Testis (tissue), 3 donors: ENCODE measurements around the gene STXBP6. TPM values are rescaled to one million over a fixed set of nuclear protein-coding genes. Genes with fewer than 3 reads are reported as not detected.

Source experiments
- DNase-seq: peaks from one replicate; pipeline ENCODE4 v3.0.0-alpha.2; 2019
- H3K27ac ChIP-seq, 2 donors: fragments of 200-600 bp; sonication (generic); one replicate each; pipeline ENCODE4 v1.5.1; 2019
- H3K27me3 ChIP-seq: fragments of 200-600 bp; sonication (generic); one replicate; pipeline ENCODE4 v1.5.1; 2019
- H3K36me3 ChIP-seq: fragments of 200-600 bp; sonication (generic); one replicate; pipeline ENCODE4 v1.5.1; 2017; ENCODE audit warnings: low read depth; ENCODE audit errors: missing control alignments
- H3K4me1 ChIP-seq: fragments of 200-600 bp; sonication (generic); one replicate; pipeline ENCODE4 v1.5.1; 2019
- H3K4me3 ChIP-seq, 2 donors: fragments of 200-600 bp; sonication (generic); one replicate each; pipeline ENCODE4 v1.5.1; 2017 to 2019
- H3K9me3 ChIP-seq: fragments of 200-600 bp; sonication (generic); one replicate; pipeline ENCODE4 v1.5.1; 2017
- CTCF ChIP-seq, 3 experiments: fragments of 450-650 bp in 2 of 3; fragments of 200-600 bp in 1 of 3; sonication (generic) in 1 of 3; IDR thresholded peaks; one replicate each; pipeline ENCODE4 v1.5.1; 2016 to 2019; ENCODE audit warnings: antibody characterized with exemption in 3 of 3, mild to moderate bottlenecking in 2 of 3, moderate library complexity in 1 of 3
- POLR2A ChIP-seq: fragments of 450-650 bp; IDR thresholded peaks from one replicate; pipeline ENCODE4 v1.6.1; 2017; ENCODE audit warnings: antibody characterized with exemption, mild to moderate bottlenecking, moderate library complexity
- WGBS, 2 donors: methylation state at CpG; one replicate each; pipeline ENCODE4 v1.1.5; 2018; 5-methylcytosine and 5-hydroxymethylcytosine counted together
- intact Hi-C: fragments of 100-400 bp; cut with DNase I; formaldehyde crosslinking; loops from one replicate; pipeline ENCODE4 v1.15.1; 2023; ENCODE audit warnings: low total_unique reads
- polyA plus RNA-seq: library from polyadenylated mRNA; stranded (reverse); fragments of 350-450 nt; fragmentation: Illumina TruSeq; extraction: RNeasy Lipid Tissue Mini Kit (QIAGEN cat#74804); gene quantifications from one replicate; pipeline ENCODE4 v1.2.3, GENCODE V29; 2014; ENCODE audit warnings: low read depth, low replicate concordance; ENCODE audit not compliant: insufficient read depth
- total RNA-seq, 2 donors: library from RNA; depleted of rRNA; stranded (reverse); fragments of >200 nt; gene quantifications; one replicate each; pipeline ENCODE4 v1.2.3, GENCODE V29; 2016

STXBP6 gene
- total and polyA plus RNA-seq, 3 donors from 2014 or later, result 4.7 to 11.3 (median 8.6) TPM

- Histone ChIP-seq H3K4me3 (no peak overlapping the region), H3K4me1 (no peaks in the 10 kb centered on the region), H3K9me3 (no peaks in the 10 kb centered on the region), H3K27ac (no peak overlapping the region), H3K27me3 (no peaks in the 10 kb centered on the region), H3K36me3 (no peaks in the 10 kb centered on the region)
- TF ChIP-seq POLR2A (no peak), CTCF (IDR thresholded peaks at IDR 0.05) (no peak)
- intact Hi-C loops, result no loop called here
- no peak for DNase-seq
- 85 to 89% methylated on average over 4 of the region's 4 CpGs for WGBS, 2 donors
Observed at GRCh38 chr14:24861083-24861630, 188.8 kb downstream of the STXBP6 start.

DNA sequence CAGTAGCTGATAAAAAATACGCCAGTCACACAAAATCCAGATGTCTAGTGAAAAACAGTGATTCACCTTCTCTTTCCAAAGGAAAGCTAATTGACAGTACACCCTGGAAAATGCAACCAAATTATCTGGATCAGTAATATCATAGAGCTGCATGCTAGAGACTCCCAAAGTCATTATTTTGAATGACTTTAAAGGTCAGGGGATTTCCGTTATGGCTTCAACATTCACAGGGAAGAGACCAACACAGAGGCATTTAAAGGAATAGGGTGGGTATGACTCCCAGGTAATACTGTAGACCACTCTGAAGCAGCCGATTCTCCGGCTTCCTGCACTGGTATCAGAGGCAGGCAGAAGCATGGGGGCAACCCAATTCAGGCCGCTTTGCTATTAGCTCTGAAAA lies 190.4 kb downstream of the STXBP6 start:
- no peak overlapping the region for H3K27ac ChIP-seq
- no peak overlapping the region for H3K4me3 ChIP-seq
- no peaks in the 10 kb centered on the region for H3K36me3 ChIP-seq
- no peak for TF ChIP-seq POLR2A
- TF ChIP-seq CTCF (IDR thresholded peaks at IDR 0.05), result no peak
- 66 to 71% methylated on average over 5 of the region's 5 CpGs for WGBS, 2 donors
- H3K9me3 ChIP-seq, result no peaks in the 10 kb centered on the region
- intact Hi-C loops, result no loop called here
- no peaks in the 10 kb centered on the region for H3K27me3 ChIP-seq
- no peaks in the 10 kb centered on the region for H3K4me1 ChIP-seq
- DNase-seq, result no peak

GRCh38 chr14:24858684-24859083 lies 191.3 kb downstream of the STXBP6 start:
- intact Hi-C loops, result no loop called here
- Histone ChIP-seq H3K4me1 (no peaks in the 10 kb centered on the region), H3K27me3 (no peaks in the 10 kb centered on the region), H3K9me3 (no peaks in the 10 kb centered on the region), H3K27ac (no peak overlapping the region), H3K36me3 (no peaks in the 10 kb centered on the region), H3K4me3 (no peak overlapping the region)
- DNase-seq, result no peak
- WGBS, 2 donors, result 76 to 84% methylated on average over 4 of the region's 4 CpGs
- TF ChIP-seq CTCF (IDR thresholded peaks at IDR 0.05), result no peak
- TF ChIP-seq POLR2A, result no peak

GRCh38 chr14:24858052-24858451 lies 191.9 kb downstream of the STXBP6 start:
- H3K27ac ChIP-seq, result no peak overlapping the region
- H3K27me3 ChIP-seq, result no peaks in the 10 kb centered on the region
- H3K36me3 ChIP-seq, result no peaks in the 10 kb centered on the region
- intact Hi-C loops, result no loop called here
- no peaks in the 10 kb centered on the region for H3K4me1 ChIP-seq
- no peak for TF ChIP-seq POLR2A
- no peak for TF ChIP-seq CTCF (IDR thresholded peaks at IDR 0.05)
- H3K4me3 ChIP-seq, result no peak overlapping the region
- H3K9me3 ChIP-seq, result no peaks in the 10 kb centered on the region
- DNase-seq, result no peak
- 87 to 88% methylated on average over 4 of the region's 4 CpGs for WGBS, 2 donors

DNA sequence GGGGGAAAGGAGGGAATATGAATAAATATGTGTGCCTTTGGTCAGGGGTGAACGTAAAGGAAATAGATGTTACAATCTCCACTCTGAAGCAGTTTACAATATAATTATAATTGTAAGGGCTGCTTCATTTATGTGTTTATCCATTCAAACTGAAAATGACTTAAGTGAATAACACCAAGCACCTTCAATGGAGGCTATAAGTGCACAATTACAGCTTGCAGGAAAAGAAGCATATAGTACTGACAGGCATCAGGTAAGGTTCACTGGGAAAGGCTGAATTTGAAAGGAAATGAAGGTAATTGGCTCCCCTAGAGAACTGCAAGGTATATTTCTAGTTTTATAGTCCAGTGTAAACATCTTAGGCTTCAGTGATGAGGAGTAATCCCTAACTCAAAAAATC lies 192.7 kb downstream of the STXBP6 start:
- Histone ChIP-seq H3K4me3 (no peak overlapping the region), H3K9me3 (no peaks in the 10 kb centered on the region), H3K36me3 (no peaks in the 10 kb centered on the region), H3K27ac (no peak overlapping the region), H3K4me1 (no peaks in the 10 kb centered on the region), H3K27me3 (no peaks in the 10 kb centered on the region)
- intact Hi-C loops, result no loop called here
- no peak for DNase-seq
- WGBS, 2 donors, result 69 to 84% methylated on average over 1 of the region's 1 CpG
- no peak for TF ChIP-seq CTCF (IDR thresholded peaks at IDR 0.05)
- TF ChIP-seq POLR2A, result no peak
